Transverse colon (tissue), 4 donors: ENCODE measurements around the gene FOXO4.

Experiments
- EP300 ChIP-seq: sonication (generic); formaldehyde crosslinking; IDR thresholded peaks from one replicate; pipeline ENCODE4 v1.6.1; 2017; ENCODE audit warnings: antibody characterized with exemption, low read depth
- POLR2A ChIP-seq: fragments of 450-650 bp; IDR thresholded peaks from one replicate; pipeline ENCODE4 v1.6.1; 2016; ENCODE audit warnings: antibody characterized with exemption, mild to moderate bottlenecking, moderate library complexity
- POLR2AphosphoS5 ChIP-seq, 3 donors: sonication (generic); formaldehyde crosslinking; IDR thresholded peaks; one replicate each; pipeline ENCODE4 v1.6.1; 2016; ENCODE audit warnings: antibody characterized with exemption in 3 of 3
- TF ChIP-seq, protein P1 (sequence below), 5 experiments: fragments of 200-600 bp in 3 of 5; fragments of 450-650 bp in 2 of 5; sonication (generic) in 3 of 5; IDR thresholded peaks; 1 replicate in 2 of 5; 2 replicates in 3 of 5; pipeline ENCODE4 v1.5.1; 2016 to 2017; ENCODE audit warnings: antibody characterized with exemption in 5 of 5, inconsistent platforms in 3 of 5, mild to moderate bottlenecking in 2 of 5, moderate library complexity in 1 of 5

DNA sequence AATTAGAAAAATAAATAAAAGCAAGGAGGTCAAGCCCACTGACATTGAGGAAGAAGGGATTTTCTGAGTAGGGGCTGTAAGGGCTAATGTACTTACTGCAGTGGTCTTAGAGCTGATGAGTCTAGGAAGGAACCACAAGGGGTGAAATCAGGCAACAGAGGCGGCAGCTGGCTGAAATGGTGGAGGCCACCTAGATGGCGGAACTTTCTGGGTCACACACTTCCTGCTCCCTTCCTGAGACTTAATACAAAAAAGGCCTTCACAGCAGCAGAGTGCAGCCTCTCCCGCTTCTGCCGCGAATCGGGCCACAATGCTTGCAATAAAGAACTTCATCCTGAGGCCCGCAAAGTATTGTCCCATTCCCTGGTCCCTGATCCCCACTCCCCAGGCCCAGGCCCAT, 42.9 kb upstream of the FOXO4 start:
- no peak for TF ChIP-seq POLR2A
- TF ChIP-seq, protein P1, sequence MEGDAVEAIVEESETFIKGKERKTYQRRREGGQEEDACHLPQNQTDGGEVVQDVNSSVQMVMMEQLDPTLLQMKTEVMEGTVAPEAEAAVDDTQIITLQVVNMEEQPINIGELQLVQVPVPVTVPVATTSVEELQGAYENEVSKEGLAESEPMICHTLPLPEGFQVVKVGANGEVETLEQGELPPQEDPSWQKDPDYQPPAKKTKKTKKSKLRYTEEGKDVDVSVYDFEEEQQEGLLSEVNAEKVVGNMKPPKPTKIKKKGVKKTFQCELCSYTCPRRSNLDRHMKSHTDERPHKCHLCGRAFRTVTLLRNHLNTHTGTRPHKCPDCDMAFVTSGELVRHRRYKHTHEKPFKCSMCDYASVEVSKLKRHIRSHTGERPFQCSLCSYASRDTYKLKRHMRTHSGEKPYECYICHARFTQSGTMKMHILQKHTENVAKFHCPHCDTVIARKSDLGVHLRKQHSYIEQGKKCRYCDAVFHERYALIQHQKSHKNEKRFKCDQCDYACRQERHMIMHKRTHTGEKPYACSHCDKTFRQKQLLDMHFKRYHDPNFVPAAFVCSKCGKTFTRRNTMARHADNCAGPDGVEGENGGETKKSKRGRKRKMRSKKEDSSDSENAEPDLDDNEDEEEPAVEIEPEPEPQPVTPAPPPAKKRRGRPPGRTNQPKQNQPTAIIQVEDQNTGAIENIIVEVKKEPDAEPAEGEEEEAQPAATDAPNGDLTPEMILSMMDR (IDR thresholded peaks at IDR 0.05): no peak
- TF ChIP-seq POLR2AphosphoS5 (IDR thresholded peaks at IDR 0.05): no peak
- no peak for TF ChIP-seq EP300
